Thyroid gland (tissue), 4 donors: ENCODE measurements around the gene MRPS14. TPM values are rescaled to one million over a fixed set of nuclear protein-coding genes. Genes with fewer than 3 reads are reported as not detected.

Experiments
- DNase-seq, 2 donors: peaks; one replicate each; pipeline ENCODE4 v3.0.0-alpha.2; 2019
- H3K27ac ChIP-seq, 3 donors: fragments of 200-600 bp; sonication (generic); 1 replicate in 2 of 3; 2 replicates in 1 of 3; pipeline ENCODE4 v1.5.1; 2016 to 2019; ENCODE audit warnings: mild to moderate bottlenecking in 1 of 3, moderate library complexity in 1 of 3
- H3K27me3 ChIP-seq: fragments of 200-600 bp; sonication (generic); one replicate; pipeline ENCODE4 v1.5.1; 2019
- H3K36me3 ChIP-seq, 2 donors: fragments of 200-600 bp; sonication (generic); one replicate each; pipeline ENCODE4 v1.5.1; 2016 to 2019
- H3K4me1 ChIP-seq, 2 donors: fragments of 200-600 bp; sonication (generic); one replicate each; pipeline ENCODE4 v1.5.1; 2017 to 2019
- H3K4me3 ChIP-seq, 3 donors: fragments of 200-600 bp; sonication (generic); replicated peaks in 1 of 3; 1 replicate in 2 of 3; 2 replicates in 1 of 3; pipeline ENCODE4 v1.5.1; 2016; ENCODE audit warnings: mild to moderate bottlenecking in 1 of 3
- H3K9me3 ChIP-seq: fragments of 200-600 bp; sonication (generic); one replicate; pipeline ENCODE4 v1.5.1; 2017
- CTCF ChIP-seq, 6 experiments: fragments of 200-600 bp in 3 of 6; fragments of 450-650 bp in 3 of 6; sonication (generic) in 3 of 6; IDR thresholded peaks; one replicate each; pipeline ENCODE4 v1.5.1; 2016 to 2019; ENCODE audit warnings: antibody characterized with exemption in 6 of 6, mild to moderate bottlenecking in 2 of 6, inconsistent platforms in 1 of 6, moderate library complexity in 1 of 6
- POLR2A ChIP-seq, 2 donors: fragments of 450-650 bp; IDR thresholded peaks; one replicate each; pipeline ENCODE4 v1.6.1; 2017; ENCODE audit warnings: antibody characterized with exemption in 2 of 2, mild to moderate bottlenecking in 2 of 2, moderate library complexity in 1 of 2
- WGBS, 2 donors: methylation state at CpG; one replicate each; pipeline ENCODE4 v1.1.5; 2017; 5-methylcytosine and 5-hydroxymethylcytosine counted together
- intact Hi-C: fragments of 100-400 bp; cut with DNase I; formaldehyde crosslinking; loops from one replicate; pipeline ENCODE4 v1.15.1; 2023
- total RNA-seq, 4 donors: library from RNA; depleted of rRNA; stranded (reverse); fragments of >200 nt; gene quantifications; one replicate each; pipeline ENCODE4 v1.2.3, GENCODE V29; 2016

Gene MRPS14
- total RNA-seq, 4 donors from 2014 or later, result 30.6 to 43.8 (median 38.4) TPM

DNA sequence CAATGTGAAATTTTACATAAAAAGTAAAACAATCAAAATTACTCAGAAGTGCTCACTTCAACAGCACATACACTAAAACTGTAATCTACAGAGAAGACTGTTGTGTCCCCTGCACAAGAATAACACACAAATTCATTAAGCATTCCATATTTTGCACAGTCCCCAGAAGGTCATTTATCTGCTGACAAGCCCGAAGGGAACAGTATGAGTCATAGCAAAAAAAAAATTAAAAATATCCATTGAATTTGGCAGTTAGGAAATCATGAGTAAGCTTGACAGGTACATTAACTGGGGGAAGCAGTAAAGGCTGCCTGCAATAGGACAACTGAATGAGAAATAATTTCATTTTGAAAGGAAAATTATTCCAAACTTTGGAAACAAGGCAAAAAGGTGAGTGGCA is 26.7 kb downstream of the MRPS14 start:
- no peak for DNase-seq
- H3K4me1 ChIP-seq, result peaks cover 9 to 13% of the 10 kb centered on the region in 2 donors
- no peaks in the 10 kb centered on the region for H3K9me3 ChIP-seq
- no peak overlapping the region for H3K27ac ChIP-seq
- H3K4me3 ChIP-seq, result no peak overlapping the region
- H3K36me3 ChIP-seq, result no peaks in the 10 kb centered on the region
- no peaks in the 10 kb centered on the region for H3K27me3 ChIP-seq
- TF ChIP-seq POLR2A (IDR thresholded peaks at IDR 0.05), result no peak
- no peak for TF ChIP-seq CTCF (IDR thresholded peaks at IDR 0.05)
- 66 to 70% methylated on average over 1 of the region's 1 CpG for WGBS, 2 donors
- intact Hi-C loops, result no loop called here

DNA sequence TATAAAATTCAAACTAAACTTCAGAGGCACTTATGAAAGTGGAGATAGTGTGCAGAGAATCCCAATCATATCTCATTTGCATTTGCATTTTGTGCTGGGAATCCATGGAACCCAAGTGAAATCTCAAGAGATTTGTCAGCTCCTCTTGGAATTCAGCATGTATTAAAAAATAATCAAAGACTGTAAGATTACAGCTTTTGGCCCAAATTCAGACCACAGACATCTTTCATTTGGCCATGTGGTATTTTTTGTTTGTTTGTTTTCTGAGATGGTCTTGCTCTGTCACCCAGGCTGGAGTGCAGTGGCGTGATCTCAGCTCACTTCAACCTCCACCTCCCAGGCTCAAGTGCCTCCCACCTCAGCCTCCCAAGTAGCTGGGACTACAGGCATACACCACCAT is 27.3 kb downstream of the MRPS14 start:
- WGBS, 2 donors, result 76 to 100% methylated on average over 1 of the region's 1 CpG
- H3K4me3 ChIP-seq, result no peak overlapping the region
- TF ChIP-seq CTCF (IDR thresholded peaks at IDR 0.05) (no peak), POLR2A (IDR thresholded peaks at IDR 0.05) (no peak)
- peaks cover 7% of the 10 kb centered on the region in 2 donors for H3K4me1 ChIP-seq
- intact Hi-C loops, result no loop called here
- no peaks in the 10 kb centered on the region for H3K36me3 ChIP-seq
- H3K27me3 ChIP-seq, result no peaks in the 10 kb centered on the region
- H3K27ac ChIP-seq, result no peak overlapping the region
- H3K9me3 ChIP-seq, result no peaks in the 10 kb centered on the region
- DNase-seq, result no peak

DNA sequence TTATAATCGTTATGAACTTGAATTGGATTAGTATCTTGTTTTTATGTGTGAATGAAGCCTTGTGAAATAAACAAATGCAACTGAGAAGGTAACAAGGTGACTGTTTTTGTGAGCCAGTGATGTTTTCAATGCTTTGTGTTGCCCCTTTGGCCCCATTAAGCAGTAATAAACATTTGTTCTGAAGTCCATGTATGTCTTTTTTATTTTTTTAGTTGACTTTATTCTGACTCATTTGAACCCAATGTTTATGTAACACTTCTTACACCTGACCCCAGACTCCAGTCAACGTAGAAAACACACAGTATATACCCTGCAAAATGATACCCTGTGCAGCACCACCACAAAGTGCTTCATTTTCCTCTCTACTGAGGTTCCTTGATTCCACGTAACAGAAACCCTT is 28.1 kb downstream of the MRPS14 start:
- Histone ChIP-seq H3K9me3 (no peaks in the 10 kb centered on the region), H3K36me3 (no peaks in the 10 kb centered on the region), H3K27ac (no peak overlapping the region), H3K4me3 (no peak overlapping the region), H3K4me1 (peaks cover 4% of the 10 kb centered on the region in 2 donors), H3K27me3 (no peaks in the 10 kb centered on the region)
- DNase-seq, result no peak
- intact Hi-C loops, result no loop called here
- TF ChIP-seq POLR2A (IDR thresholded peaks at IDR 0.05), result no peak
- 84 to 85% methylated on average over 3 of the region's 3 CpGs for WGBS, 2 donors

DNA sequence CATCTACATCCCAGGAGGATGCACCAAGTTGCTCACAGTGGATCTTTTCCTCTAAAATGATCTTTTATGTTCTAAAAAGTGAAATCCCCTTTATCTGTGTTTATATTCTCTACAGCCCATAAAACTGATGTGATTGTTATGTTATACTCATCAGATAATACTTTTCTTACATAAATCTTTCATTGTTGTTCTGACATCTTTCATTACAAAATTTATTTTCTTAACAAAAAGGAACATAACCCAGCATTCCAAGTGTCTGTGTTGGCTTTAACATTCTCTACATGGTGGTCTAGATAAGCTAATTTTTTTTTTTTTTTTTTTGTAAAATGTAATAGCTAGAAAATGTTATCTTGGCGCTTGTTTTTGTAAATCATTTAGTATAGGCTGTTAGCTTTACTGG is 31.8 kb downstream of the MRPS14 start:
- H3K4me1 ChIP-seq, result peaks cover 0 to 5% of the 10 kb centered on the region in 2 donors
- TF ChIP-seq CTCF (IDR thresholded peaks at IDR 0.05), result no peak
- no peak for TF ChIP-seq POLR2A (IDR thresholded peaks at IDR 0.05)
- intact Hi-C loops, result no loop called here
- H3K9me3 ChIP-seq, result no peaks in the 10 kb centered on the region
- H3K27me3 ChIP-seq, result no peaks in the 10 kb centered on the region
- no peaks in the 10 kb centered on the region for H3K36me3 ChIP-seq
- no peak overlapping the region for H3K4me3 ChIP-seq
- 89 to 93% methylated on average over 1 of the region's 1 CpG for WGBS, 2 donors
- no peak for DNase-seq
- no peak overlapping the region for H3K27ac ChIP-seq

DNA sequence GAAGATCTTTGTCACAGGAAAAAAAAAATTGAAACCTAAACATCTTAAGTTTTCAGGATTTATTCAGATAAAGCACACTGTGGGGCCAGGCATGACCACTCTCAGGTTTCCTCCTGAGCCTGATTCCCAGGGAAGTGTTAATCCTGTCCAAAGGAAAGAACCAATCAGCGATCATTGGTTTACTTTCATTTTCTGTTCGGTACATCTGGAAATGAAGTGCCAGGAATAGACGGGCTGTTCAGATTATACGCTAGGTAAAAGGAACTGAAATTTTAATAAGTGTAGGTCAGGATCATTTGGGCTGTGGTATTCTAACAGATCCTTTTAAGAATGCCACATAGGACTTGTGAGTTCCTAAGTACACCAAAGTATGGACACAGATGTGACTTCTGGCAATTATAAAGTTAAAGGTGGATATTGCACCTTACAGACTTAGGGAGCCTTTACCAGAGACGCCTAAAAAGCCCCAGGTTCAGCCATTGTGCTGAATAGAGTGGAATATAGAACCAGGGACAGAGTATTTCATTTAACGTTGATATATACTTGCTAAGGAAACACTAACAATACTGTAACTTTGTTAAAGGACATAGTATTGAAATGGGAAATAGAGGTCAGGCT is 32.7 kb downstream of the MRPS14 start:
- Histone ChIP-seq H3K9me3 (no peaks in the 10 kb centered on the region), H3K4me1 (peaks cover 0 to 5% of the 10 kb centered on the region in 2 donors), H3K36me3 (no peaks in the 10 kb centered on the region), H3K27me3 (no peaks in the 10 kb centered on the region), H3K4me3 (peak overlapping the region in 2 of 3 donors; percentile 7 to 36), H3K27ac (peak overlapping the region; percentile 56 to 85 (median 66))
- intact Hi-C loops, result no loop called here
- no peak for DNase-seq
- TF ChIP-seq POLR2A (IDR thresholded peaks at IDR 0.05) (no peak), CTCF (IDR thresholded peaks at IDR 0.05) (no peak)
- 51 to 52% methylated on average over 6 of the region's 6 CpGs for WGBS, 2 donors
